Peyer's patch (tissue), 4 donors: Measurements from ENCODE around the gene RAD51B.

Source experiments
- CTCF ChIP-seq, 6 experiments: fragments of 450-650 bp in 4 of 6; fragments of 200-600 bp in 2 of 6; sonication (generic) in 1 of 6; IDR thresholded peaks; one replicate each; pipeline ENCODE4 v1.5.1; 2017 to 2019; ENCODE audit warnings: antibody characterized with exemption in 6 of 6, mild to moderate bottlenecking in 3 of 6, moderate library complexity in 1 of 6
- POLR2A ChIP-seq, 2 donors: fragments of 450-650 bp; IDR thresholded peaks; one replicate each; pipeline ENCODE4 v1.5.1; 2017; ENCODE audit warnings: antibody characterized with exemption in 2 of 2, mild to moderate bottlenecking in 2 of 2, moderate library complexity in 2 of 2

- TF ChIP-seq POLR2A (IDR thresholded peaks at IDR 0.05) (no peak), CTCF (IDR thresholded peaks at IDR 0.05) (no peak)
Measured at GRCh38 chr14:67900231-67900630, 80.7 kb downstream of the RAD51B start.
